AG09309 (cell line): ENCODE measurements around the gene FGFRL1.
"Not testable (repeated sequence)": the region's sequence is repeated elsewhere in the genome, so short reads cannot be mapped to it uniquely, and the experiment has no call there.

Source experiments
- DNase-seq: peaks from one replicate; pipeline ENCODE4 v3.0.0-alpha.2; 2010; ENCODE audit warnings: low read depth
- H3K4me3 ChIP-seq: 2 replicates; pipeline ENCODE4 v1.5.1; 2011; ENCODE audit warnings: mild to moderate bottlenecking, low read depth, low read length, moderate library complexity; ENCODE audit not compliant: control insufficient read depth
- TF ChIP-seq, protein P1 (sequence below): IDR thresholded peaks from 2 replicates; pipeline ENCODE4 v1.5.1; 2011; ENCODE audit warnings: mild to moderate bottlenecking, low read depth, low read length, inconsistent platforms; ENCODE audit not compliant: insufficient read depth, control insufficient read depth; ENCODE audit errors: missing control alignments

The FGFRL1 gene

DNA sequence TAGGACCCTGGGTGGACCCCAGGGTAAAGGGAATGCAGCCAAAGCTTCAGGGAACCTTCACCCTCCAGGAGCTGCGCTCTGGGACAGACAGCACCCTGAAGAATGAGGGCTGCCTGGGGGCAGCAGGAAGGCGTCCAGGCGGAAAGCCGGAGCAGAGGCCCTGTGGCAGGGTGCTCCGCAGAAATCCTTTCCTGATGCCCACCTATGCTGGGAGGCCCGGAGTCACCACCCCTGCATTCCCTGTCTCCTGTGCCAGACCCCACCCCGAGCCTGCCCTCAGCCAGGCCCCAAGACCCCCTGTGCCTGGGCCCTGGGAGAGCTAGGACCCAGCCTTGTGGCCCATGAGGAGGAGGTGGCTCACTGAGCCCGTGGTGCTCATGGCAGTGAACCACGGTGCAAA lies 36.8 kb upstream of the FGFRL1 start:
- no peak for DNase-seq
- TF ChIP-seq, protein P1, sequence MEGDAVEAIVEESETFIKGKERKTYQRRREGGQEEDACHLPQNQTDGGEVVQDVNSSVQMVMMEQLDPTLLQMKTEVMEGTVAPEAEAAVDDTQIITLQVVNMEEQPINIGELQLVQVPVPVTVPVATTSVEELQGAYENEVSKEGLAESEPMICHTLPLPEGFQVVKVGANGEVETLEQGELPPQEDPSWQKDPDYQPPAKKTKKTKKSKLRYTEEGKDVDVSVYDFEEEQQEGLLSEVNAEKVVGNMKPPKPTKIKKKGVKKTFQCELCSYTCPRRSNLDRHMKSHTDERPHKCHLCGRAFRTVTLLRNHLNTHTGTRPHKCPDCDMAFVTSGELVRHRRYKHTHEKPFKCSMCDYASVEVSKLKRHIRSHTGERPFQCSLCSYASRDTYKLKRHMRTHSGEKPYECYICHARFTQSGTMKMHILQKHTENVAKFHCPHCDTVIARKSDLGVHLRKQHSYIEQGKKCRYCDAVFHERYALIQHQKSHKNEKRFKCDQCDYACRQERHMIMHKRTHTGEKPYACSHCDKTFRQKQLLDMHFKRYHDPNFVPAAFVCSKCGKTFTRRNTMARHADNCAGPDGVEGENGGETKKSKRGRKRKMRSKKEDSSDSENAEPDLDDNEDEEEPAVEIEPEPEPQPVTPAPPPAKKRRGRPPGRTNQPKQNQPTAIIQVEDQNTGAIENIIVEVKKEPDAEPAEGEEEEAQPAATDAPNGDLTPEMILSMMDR: no peak
- no peak overlapping the region for H3K4me3 ChIP-seq

DNA sequence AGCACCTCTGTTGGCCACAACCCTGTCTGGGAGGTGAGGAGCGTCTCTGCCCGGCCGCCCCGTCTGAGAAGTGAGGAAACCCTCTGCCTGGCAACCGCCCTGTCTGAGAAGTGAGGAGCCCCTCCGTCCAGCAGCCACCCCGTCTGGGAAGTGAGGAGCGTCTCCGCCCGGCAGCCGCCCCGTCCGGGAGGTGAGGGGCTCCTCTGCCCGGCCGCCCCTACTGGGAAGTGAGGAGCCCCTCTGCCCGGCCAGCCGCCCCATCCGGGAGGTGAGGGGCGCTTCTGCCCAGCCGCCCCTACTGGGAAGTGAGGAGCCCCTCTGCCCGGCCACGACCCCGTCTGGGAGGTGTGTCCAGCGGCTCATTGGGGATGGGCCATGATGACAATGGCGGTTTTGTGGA lies 35.4 kb upstream of the FGFRL1 start:
- not testable (repeated sequence) for H3K4me3 ChIP-seq, DNase-seq

DNA sequence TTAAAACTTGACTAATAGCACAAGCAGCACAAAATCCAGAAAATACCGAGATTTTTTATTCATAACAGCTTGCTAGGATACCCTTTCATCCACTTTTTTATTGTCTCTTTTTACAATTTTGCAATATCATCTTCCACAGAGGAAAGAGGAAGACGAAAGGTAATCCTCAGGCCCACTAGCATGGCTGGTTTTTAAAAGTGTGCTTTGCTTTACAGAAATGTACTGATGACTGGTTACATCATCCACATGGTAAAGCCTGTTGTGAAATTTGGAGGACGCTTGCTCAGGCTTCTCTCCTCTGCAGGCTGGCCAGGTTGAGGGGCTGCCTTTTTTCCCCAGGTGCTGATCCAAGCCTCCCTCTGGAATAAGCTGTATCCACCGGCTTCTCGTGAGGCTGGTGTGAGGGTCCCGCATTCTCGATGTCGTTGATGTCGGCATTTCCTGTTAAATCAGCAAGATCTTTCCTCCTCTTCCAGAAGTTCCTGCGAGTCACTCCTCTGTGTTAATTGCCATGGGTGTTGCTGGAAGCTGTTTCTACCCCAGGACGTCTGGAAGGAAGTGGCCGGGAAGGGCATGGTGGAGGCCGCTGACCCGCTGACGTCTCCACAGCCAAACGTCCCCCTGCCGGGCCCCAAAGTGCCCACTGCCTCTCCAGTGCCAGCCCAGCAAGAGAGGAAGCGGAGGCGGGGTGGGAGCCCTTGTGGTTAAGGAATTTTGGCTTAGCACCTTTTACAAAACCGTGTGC lies 32.3 kb upstream of the FGFRL1 start:
- H3K4me3 ChIP-seq: no peak overlapping the region
- TF ChIP-seq, protein P1: no peak

DNA sequence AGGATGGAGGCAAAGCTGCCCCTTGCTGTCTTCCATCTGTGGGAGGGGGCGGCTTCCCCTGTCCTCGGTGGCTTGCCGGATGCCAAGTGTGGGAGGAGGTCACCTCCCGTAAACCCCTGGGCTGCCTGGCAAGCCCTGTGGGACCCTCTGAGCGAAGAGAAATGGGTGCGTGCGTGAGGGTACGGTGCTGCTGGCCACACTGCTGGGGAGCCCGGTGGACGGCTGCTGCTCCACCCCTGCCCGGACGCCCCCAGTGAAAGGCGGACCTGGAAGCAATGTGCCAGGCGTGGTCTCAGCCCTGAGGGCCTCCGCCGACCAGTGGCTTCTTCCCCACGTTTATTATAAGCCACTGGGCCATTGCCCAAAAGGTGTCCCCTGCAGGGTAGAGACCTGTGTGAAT lies 29.1 kb upstream of the FGFRL1 start:
- DNase-seq: no peak
- H3K4me3 ChIP-seq: no peak overlapping the region
- TF ChIP-seq, protein P1: no peak

More for the DNA sequence above, 32.3 kb upstream of the FGFRL1 start:
- no peak for DNase-seq

DNA sequence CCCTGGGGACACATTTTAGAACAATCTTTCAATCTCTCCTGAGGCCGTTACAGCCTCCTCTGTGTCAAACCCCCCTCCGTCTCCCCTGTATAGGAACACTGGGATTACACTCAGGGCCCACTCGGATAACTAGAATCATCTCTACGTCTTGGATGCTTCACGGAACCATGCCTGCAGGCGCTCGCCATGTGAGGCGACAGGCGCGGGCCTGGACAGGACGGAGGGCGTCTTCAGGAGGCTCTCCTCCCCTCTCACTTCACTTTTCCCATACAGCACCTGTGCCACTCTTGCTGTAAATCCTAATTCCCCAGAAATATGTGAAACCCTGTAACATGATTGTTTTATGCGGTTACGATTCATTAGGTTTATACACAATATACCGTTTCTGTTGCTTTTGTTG lies 28.6 kb upstream of the FGFRL1 start:
- TF ChIP-seq, protein P1: no peak
- no peak overlapping the region for H3K4me3 ChIP-seq
- DNase-seq: no peak

DNA sequence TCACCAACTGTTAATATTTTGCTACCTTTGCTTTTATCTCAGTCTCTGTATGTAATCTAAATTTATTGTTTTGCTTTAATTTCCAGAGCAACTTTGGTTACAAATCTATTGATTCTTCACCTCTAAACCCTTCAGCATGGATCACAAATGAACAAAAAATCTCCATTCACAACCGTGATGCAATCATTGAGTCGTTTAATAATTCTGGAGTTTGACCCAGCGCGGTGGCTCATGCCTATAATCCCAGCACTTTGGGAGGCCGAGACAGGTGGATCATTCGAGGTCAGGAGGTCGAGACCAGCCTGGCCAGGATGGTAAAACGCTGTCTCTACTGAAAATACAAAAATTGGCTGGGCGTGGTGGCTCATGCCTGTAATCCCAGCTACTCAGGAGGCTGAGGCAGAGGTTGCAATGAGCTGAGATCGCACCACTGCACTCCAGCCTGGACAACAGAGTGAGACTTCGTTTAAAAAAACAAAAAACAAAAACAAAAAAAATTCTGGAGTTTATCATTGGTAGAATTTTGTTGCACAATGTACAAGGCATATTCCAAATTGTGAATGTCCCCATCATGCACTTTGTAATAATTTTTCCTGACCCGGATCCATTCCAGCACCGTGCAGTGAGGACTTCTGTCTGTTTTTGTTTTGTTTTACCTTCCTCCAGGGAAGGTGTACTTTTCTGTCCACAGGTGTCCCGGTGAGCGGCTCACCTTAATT lies 26.9 kb upstream of the FGFRL1 start:
- DNase-seq: no peak
- no peak overlapping the region; the same call in 1 of the 2 replicates for H3K4me3 ChIP-seq
- TF ChIP-seq, protein P1: no peak

DNA sequence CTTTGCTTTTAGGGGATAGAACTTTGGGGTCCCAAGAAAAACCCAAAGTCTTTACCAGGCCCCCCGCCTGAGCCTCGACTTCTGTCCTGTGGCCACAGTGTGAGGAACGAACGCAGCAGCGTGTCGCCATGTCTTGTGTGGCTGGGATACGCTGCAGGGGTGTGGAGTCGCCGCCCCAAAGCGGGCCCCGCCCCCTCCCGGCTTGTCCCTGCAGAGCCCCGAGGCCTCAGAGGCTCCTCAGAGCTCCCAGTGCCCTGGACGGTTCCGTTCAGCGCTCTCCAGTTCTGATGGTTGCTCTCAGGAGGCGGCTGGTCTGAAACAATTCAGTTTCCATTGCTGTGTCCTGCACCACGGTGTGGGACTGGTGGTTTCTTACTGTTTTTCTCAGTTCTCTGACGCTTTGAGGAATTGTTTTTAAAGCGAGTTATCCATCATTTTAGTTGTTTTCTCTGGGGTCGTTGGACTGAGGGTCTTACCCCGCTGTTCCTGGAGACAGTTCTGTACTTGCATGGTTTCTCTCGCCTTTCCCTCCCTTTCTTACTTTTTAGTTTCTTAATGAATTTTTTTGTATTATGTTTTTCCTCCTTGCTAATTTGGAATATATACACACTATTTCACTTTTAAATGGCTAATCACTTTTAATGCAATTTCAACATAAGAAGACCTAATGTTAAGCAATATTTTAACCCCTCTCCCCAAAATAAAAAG lies 26.1 kb upstream of the FGFRL1 start:
- TF ChIP-seq, protein P1: no peak
- H3K4me3 ChIP-seq: peak overlapping the region; percentile 7; the same call in 1 of the 2 replicates
- no peak for DNase-seq
